IPS-NIHi7 (cell line): ENCODE measurements around the gene ATG4D.
"Not testable (repeated sequence)": the region's sequence is repeated elsewhere in the genome, so short reads cannot be mapped to it uniquely, and the experiment has no call there.

Source experiments
- DNase-seq: peaks from one replicate; pipeline ENCODE4 v3.0.0; 2012; ENCODE audit warnings: mixed read lengths; ENCODE audit errors: extremely low spot score

The ATG4D gene

DNA sequence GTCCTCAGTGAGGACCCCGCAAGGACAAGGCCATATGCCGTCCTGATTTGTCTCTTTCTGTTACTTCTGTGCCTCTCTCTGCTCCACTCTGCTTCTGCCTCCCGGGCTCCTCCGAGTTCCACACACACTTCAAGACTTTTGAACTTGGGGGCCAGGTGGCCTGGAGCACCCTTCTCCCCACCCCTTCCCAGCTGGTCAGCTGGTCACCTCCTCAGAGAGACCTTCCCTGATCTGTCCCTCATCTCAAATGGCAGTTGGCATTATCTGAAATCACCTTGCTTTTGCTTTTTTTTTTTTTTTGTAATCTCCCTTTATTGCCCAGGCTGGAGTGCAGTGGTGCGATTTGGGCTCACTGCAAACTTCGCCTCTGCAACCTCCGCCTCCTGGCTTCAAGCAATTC lies 24.3 kb upstream of the ATG4D start:
- no peak for DNase-seq

DNA sequence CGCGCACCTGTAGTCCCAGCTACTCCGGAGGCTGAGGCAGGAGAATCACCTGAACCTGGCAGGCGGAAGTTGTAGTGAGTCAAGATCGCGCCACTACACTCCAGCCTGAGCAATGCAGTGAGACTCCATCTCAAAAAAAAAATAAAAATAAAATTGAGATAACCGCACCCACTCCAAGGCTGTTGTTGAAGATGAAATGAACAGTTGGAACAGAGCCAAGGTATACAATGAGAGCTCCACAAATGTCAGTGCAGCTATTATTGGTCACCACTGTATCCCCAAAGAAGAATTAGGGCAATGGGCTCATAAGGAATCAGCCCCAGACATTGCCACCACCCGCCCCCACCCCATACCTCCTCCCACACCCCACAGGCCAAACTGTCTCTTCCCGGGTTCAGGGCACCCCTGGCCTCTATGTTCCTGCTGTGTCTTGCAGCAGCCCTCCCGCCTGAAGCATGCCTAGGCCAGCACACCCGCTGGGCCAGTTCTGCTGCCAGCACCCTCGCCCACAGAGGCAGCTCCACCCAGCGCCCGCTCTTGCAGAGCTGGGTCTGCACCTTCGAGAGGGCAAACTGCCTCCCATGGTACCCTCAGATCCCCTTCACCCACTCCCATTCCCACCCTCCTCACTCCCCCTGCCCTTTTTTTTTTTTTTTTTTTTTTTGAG lies 22.9 kb upstream of the ATG4D start:
- DNase-seq = no peak

DNA sequence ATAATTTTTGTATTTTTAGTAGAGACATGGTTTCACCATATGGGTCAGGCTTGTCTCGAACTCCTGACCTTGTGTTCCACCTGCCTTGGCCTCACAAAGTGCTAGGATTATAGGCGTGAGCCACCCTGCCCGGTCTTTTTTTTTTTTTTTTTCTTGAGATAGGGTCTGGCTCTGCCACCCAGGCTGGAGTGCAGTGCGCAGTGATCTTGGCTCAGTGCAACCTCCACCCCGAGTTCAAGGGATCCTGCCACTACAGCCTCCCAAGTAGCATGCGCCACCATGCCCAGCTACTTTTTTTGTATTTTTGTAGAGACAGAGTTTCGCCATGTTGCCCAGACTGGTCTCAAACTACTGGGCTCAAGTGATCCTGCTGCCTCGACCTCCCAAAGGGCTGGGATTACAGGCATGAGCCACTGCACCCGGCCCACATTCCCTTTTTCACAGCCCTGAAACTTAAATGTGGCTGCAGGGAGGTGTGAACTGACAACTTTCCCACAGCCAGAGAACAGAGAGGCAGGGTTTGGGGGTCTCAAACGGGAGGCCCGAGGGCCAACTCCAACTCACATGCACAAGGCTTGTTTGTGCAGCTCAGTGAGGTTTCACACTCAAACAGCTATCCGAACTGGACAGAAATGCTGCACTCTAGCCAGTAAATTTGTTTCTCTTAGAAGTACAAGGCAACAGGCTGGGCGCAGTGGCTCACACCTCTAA lies 22.1 kb upstream of the ATG4D start:
- no peak for DNase-seq

DNA sequence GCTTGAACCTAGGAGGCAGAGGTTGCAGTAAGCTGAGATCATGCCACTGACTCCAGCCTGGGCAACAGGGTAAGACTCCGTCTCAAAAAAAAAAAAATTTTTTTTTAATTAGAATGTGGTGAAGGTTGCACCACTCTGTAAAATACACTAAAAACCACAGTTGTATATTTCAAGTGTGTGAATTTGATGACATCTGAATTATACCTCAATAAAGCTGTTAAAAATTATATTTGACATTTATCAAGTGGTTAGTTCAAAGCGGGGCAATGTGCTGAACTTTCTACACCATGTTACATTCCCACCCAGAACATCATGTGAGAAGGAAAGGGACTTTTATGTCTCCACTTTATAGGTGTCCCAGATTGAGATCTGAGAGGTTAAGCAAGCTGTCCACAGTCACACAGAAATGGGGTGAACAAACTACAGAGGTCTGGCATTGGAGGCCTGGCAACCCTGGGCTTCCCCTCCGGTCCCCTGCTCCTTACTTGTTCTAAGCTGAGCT lies 20.5 kb upstream of the ATG4D start:
- no peak for DNase-seq

DNA sequence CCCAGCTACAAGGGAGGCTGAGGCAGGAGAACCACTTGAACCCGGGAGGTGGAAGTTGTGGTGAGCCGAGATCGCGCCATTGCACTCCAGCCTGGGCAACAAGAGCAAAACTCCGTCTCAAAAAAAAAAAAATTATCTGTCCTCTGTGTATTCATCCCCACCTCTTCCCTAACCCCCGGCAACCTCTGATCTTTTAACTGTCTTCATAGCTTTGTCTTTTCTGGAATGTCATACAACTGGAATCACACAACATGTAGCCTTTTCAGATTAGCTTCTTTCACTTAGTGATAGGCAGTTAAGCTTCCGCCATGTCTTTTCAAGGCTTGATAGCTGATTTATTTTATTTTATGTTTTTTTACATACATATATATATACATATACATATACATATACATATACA lies 18.1 kb upstream of the ATG4D start:
- no peak for DNase-seq

DNA sequence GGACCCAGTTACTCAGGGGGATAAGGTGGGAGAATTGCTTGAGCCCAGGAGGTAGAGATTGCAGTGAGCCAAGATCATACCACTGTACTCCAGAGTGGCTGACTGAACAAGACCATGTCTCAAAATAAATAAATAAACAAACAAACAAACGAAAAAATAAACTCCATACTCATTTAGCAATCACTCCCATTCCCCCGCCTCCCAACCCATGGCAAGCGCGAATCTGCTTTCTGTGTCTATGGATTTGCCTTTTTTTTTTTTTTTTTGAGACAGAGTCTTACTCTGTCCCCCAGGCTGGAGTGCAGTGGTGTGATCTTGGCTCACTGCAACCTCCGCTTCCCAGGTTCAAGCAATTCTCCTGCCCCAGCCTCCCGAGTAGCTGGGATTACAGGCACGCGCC lies 16.8 kb upstream of the ATG4D start:
- DNase-seq = not testable (repeated sequence)

DNA sequence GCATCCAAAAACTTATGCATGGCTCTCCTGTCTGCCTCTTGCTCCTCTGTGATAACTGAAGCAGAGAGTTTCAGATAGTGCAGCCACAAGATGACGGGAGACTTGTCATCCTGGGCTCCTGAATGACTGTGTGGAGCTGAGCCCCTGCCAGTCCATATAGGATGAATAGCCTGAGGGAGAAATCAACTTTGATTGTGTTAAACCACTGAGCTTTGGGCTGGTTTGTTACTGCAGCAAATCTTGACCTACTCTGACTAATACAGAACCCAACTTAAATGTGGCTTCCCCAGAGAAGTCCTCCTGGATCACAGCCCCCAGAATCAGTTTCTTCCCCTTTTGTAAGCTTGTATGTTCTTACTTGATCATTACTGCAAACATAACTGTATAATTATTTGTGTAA lies 11.2 kb upstream of the ATG4D start:
- no peak for DNase-seq

DNA sequence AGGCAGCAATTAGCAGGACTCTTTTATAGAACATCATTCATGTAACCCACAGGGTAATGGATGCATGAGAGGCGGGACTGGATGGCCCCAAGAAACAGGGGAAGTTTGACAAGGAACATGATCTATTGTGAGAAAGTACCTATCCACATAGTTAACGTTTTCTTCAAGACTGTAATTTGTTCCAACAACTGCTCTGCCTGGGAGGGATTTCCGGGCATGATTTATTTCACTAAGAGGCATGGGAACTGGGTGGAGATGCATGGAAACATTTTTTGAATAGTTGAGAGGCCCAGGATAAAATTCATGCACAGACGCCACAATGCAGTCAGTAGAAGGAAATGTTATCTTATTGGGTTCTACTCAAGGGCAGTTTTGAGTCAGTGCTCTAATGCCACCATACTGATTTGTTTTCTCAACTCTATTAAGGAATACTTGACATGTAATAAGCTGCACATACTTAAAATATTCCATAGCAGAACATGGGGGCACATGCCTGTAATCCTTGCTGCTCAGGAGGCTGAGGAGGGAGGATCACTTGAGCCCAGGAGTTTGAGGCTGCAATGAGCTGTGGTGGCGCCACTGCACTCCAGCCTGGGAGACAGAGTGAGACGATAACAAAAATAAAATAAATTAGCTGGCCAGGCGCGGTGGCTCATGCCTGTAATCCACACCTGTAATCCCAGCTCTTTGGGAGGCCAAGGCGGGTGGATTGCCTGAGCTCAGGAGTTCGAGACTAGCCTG lies 9.9 kb upstream of the ATG4D start:
- DNase-seq = no peak

DNA sequence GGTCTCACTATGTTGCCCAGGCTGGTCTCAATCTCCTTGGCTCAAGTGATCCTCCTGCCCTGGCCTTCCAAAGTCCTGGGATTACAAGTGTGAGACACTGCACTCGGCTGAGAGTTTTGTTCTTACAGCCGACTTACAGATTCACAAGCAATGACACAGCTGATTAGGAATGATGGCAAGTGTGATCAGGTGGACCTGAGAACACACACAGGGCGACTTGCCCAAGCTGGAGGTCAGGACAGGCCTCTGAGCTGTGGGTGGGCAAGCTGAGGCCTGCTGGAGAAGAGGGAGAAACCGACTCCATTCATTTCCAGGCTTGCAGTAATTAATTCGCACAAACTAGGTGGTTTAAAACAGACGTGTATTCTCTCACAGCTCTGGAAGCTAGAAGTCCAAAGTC lies 8.1 kb upstream of the ATG4D start:
- no peak for DNase-seq

DNA sequence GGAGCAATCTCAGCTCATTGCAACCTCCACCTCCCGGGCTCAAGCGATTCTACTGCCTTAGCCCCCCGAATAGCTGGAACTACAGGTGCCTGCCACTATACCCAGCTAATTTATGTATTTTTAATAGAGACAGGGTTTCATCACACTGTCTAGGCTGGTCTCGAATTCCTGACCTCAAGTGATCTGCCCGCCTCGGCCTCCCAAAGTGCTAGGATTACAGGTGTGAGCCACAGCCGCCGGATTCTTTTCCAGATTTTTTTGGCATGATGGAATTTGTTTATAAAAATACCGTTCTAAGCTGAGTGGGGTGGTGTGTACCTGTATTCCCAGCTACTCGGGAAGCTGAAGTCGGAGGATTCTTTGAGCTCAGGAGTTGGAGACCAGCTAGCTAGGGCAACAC lies 6.0 kb upstream of the ATG4D start:
- no peak for DNase-seq

DNA sequence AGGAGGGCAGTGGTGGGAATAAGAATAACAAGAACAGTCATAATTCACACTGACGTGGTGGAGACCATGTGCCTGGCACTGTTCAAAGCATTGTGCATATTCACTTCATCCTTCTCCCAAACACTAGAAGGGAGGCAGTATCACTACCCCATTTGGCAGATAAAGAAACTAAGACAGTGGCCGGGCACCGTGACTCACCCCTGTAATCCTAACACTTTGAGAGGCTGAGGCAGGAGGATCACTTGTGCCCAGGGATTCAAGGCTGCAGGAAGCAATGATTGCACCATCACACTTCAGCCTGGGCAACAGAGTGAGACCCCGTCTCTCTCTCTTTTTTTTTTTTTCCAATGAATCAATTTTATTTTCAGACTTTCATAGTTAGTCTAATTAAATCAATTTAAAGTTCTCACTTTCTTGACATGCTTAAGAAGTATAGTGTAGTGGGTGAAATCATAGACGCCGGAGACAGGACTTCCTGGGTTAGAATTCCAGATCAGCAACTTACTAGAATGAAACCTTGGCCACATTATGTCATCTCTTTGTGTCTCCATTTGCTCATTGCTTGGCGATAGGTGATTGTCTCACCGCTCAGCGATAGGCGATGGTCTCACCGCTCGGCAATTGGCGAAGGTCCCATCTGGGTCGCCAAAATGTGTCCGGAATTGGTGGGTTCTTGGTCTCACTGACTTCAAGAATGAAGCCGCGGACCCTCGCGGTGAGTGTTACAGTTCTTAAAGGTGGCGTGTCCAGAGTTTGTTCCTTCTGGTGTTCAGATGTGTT lies 5.3 kb upstream of the ATG4D start:
- no peak for DNase-seq

DNA sequence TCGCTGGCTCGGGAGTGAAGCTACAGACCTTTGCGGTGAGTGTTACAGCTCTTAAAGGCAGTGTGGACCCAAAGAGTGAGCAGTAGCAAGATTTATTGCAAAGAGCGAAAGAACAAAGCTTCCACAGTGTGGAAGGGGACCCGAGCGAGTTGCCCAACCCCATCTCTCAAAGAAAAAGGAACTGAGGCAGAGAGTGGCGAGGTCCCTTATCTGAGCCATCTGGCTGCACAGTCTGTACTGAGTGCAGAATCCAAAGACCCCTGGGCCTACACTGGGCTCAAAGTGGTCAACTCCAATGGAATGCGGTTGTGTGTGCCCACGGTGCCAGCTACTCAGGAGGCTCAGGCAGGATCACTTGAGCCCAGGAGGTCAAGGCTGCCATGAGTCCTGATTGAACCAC lies 4.7 kb upstream of the ATG4D start:
- not testable (repeated sequence) for DNase-seq

DNA sequence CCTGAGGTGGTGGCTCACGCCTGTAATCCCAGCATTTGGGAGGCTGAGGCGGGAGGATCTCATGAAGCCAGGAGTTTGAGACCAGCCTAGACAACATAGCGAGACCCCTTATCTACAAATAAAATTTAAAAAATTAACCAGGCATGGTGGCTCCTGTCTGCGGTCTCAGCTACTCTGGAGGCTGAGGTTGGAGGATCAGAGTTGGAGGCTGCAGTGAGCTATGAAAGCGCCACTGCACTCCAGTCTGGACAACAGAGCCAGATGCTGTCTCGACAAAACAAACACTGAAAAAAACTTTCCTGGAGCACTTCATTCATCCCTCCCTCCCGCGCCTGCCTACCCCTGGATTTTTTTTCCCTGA lies 665 bp upstream of the ATG4D start:
- no peak for DNase-seq

DNA sequence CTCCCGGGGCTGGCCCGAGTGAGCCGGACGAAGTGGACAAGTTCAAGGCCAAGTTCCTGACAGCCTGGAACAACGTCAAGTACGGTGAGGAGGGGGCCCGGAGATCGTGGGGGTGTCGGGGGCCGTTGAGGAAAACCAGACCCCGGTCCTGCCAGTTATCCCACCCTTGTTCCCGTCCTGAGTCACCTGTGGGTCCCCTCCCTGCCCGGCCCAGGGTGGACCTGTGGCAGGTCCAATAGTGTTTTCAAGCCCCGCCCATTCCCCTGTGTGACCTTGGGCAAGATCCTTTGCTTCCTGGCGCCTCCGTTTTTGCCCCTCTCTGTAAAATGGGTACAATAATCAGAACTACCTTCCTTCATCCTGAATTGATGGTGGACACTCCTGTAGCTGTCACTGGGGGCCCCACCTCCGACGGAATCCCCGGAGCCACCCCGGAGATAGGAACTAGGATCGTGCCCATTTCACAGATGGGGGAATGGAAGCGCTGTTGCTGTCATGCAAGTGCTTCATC lies 593 bp downstream of the ATG4D start:
- DNase-seq = peak; percentile 31

DNA sequence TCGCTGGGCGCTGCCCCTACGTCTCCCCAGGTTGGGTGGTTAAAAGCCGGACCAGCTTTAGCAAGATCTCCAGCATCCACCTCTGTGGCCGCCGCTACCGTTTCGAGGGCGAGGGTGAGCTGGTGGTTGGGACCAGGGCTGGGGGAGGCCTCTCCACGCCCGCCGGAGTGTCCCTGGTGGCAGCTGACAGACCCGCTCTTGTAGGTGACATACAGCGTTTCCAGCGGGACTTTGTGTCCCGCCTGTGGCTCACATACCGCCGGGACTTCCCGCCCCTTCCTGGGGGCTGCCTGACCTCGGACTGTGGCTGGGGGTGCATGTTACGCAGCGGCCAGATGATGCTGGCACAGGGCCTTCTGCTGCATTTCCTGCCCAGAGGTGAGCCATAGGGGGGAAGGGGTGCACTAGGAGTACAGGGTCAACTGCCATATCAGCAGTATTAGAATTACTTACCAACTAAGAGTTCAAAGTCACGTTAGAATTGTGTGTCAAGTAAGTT lies 1.1 kb downstream of the ATG4D start:
- DNase-seq = no peak

DNA sequence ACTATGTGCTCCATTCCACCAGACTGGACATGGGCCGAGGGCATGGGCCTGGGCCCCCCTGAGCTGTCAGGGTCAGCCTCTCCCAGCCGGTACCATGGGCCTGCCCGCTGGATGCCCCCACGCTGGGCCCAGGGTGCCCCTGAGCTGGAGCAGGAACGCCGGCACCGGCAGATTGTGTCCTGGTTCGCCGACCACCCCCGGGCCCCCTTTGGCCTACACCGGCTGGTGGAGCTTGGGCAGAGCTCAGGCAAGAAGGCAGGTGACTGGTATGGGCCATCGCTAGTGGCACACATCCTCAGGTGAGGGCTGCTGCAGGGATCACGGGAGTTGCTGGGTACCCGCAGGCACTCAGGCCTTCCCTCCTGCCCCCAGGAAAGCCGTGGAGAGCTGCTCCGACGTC lies 3.1 kb downstream of the ATG4D start:
- no peak for DNase-seq

DNA sequence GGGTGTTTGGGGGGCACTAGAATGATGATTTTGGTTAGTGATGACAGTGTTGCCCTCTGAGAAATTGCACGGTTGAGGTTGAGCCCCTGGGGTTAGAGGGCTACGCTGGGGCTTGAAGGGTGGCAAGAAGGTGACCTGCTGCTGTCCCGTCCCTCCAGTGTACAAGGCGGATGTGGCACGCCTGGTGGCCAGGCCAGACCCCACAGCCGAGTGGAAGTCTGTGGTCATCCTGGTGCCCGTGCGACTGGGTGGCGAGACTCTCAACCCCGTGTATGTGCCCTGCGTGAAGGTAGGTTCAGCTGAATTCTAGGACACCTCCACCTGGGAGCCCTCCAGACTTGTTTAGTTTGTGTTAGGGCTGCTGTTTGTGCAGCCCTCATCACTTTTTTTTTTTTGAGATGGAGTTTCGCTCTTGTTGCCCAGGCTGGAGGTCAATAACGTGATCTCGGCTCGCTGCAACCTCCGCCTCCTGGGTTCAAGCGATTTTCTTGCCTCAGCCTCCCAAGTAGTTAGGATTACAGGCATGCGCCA lies 5.1 kb downstream of the ATG4D start:
- no peak for DNase-seq

DNA sequence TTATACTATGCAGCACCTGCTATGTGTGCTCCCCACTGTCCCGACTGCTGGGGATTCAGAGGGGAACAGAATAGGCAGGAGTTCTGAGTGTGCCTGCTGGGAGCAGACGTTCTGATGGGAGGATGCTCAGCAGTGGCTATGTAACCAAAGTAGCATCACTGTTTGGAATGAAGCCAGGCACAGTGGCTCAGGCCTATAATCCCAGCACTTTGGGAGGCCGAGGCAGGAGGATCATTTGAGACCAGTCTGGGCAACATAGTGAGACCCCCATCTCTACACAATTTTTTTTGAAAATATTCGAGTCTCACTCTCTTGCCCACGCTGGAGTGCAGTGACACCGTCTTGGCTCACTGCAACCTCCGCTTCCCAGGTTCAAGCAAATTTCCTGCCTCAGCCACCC lies 6.0 kb downstream of the ATG4D start:
- no peak for DNase-seq

DNA sequence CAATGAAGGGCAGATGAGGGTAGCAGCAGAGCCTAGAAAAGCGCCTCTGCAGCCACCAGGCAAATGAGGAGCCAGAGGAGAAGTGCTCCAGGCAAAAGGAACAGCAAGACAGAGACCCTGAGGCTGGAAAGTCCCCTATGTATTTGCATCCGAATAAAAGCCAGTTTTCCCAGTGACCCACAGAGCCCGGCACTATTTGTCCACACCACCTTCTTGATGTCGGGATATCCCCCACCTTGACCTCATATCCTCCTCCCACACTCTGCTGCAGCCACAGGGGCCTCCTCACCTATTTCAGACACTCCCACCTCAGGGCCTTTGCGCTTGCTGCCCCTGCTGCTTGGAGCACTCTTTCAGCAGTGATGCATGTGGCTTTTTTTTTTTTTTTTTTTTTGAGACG lies 6.6 kb downstream of the ATG4D start:
- no peak for DNase-seq

DNA sequence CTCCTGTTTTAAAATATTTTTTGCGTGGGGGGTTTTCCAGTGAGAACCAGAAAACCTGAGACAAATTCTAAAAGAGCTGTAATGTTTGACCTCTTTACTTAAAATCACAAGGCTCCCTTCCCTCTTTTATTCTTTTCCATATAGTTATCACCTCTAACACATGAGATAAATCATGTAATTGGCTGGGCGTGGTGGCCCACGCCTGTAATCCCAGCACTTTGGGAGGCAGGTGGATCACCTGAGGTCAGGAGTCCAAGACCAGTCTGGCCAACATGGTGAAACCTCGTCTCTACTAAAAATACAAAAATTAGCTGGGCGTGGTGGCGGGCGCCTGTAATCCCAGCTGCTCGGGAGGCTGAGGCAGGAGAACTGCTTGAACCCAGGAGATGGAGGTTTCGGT lies 7.3 kb downstream of the ATG4D start:
- DNase-seq = not testable (repeated sequence)

DNA sequence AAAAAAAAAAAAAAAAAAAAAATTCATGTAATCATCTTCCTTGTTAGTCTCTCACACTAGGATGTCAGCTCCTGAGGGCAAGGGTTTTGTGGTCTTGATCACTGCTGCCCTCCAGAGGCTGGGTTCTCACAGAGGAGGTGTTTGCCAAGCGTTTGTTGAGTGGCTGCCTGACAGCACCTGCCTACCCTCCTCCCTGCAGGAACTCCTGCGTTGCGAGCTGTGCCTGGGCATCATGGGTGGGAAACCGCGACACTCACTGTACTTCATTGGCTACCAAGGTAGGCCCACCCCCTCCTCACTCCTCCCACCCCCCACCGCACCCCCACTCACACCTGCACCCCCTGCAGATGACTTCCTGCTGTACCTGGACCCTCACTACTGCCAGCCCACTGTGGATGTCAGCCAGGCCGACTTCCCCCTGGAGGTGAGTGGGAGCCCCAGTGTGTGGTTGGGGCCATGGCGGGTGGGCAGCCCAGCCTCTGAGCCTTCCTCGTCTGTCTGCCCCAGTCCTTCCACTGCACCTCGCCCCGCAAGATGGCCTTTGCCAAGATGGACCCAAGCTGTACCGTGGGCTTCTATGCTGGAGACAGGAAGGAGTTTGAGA lies 8.1 kb downstream of the ATG4D start:
- DNase-seq = peak; percentile 43
